ENCODE data around the gene NCKAP5.

Gene NCKAP5

GRCh38 chr2:133098787-133099186, 469.5 kb downstream of the NCKAP5 start:
- H3K27ac ChIP-seq (ENCODE audit: low read depth, low read length) = no peak overlapping the region
- H3K79me2 ChIP-seq (ENCODE audit: control insufficient read depth, insufficient read depth, low read length) = no peaks in the 10 kb centered on the region
- H2BK15ac ChIP-seq (replicated peaks; ENCODE audit: low read depth) = no peak overlapping the region
- H3K9ac ChIP-seq (ENCODE audit: low read length) = no peak overlapping the region
- H3K27me3 ChIP-seq (ENCODE audit: insufficient read depth, low read length, poor library complexity) = no peaks in the 10 kb centered on the region
- no peak overlapping the region for H3K4ac ChIP-seq (ENCODE audit: low read depth, low read length)
- no peak overlapping the region for H2BK120ac ChIP-seq (ENCODE audit: low read depth, low read length)
- no peak overlapping the region for H3K4me3 ChIP-seq (ENCODE audit: low read length)
- no peak overlapping the region for H2BK5ac ChIP-seq (ENCODE audit: low read length)
- H4K8ac ChIP-seq (ENCODE audit: low read depth, low read length) = no peak overlapping the region
- WGBS (ENCODE audit: extremely low coverage, insufficient coverage, low lambda C conversion rate) = no CpG with 5 or more reads among the region's 1 CpG
- no peak for DNase-seq
- no peaks in the 10 kb centered on the region for H3K79me1 ChIP-seq (ENCODE audit: low read length)
- no peak overlapping the region for H3K56ac ChIP-seq (ENCODE audit: low read length)
- no peak overlapping the region for H3K4me2 ChIP-seq (ENCODE audit: low read length)
- H2AK5ac ChIP-seq (ENCODE audit: low read length) = no peak overlapping the region
- no peak overlapping the region for H3K18ac ChIP-seq (ENCODE audit: low read length)
- no peak overlapping the region for H3K23ac ChIP-seq (ENCODE audit: low read length)
- no peaks in the 10 kb centered on the region for H3K36me3 ChIP-seq (ENCODE audit: control insufficient read depth, insufficient read depth, low read length)
- H4K5ac ChIP-seq (ENCODE audit: low read length) = no peak overlapping the region
- H3K4me1 ChIP-seq (ENCODE audit: control insufficient read depth, low read depth, low read length) = no peaks in the 10 kb centered on the region

- H3K79me1 ChIP-seq (ENCODE audit: low read length) = no peaks in the 10 kb centered on the region
- no peak overlapping the region for H3K27ac ChIP-seq (ENCODE audit: low read depth, low read length)
- no peak overlapping the region for H3K18ac ChIP-seq (ENCODE audit: low read length)
- H3K23ac ChIP-seq (ENCODE audit: low read length) = no peak overlapping the region
- H3K9ac ChIP-seq (ENCODE audit: low read length) = no peak overlapping the region
- no peak overlapping the region for H3K4me3 ChIP-seq (ENCODE audit: low read length)
- H3K4me1 ChIP-seq (ENCODE audit: control insufficient read depth, low read depth, low read length) = no peaks in the 10 kb centered on the region
- no peak overlapping the region for H4K5ac ChIP-seq (ENCODE audit: low read length)
- H3K27me3 ChIP-seq (ENCODE audit: insufficient read depth, low read length, poor library complexity) = no peaks in the 10 kb centered on the region
- H3K36me3 ChIP-seq (ENCODE audit: control insufficient read depth, insufficient read depth, low read length) = no peaks in the 10 kb centered on the region
- no peak overlapping the region for H3K56ac ChIP-seq (ENCODE audit: low read length)
- no peak overlapping the region for H4K8ac ChIP-seq (ENCODE audit: low read depth, low read length)
- no CpG with 5 or more reads among the region's 3 CpGs for WGBS (ENCODE audit: extremely low coverage, insufficient coverage, low lambda C conversion rate)
- H3K79me2 ChIP-seq (ENCODE audit: control insufficient read depth, insufficient read depth, low read length) = no peaks in the 10 kb centered on the region
- DNase-seq = no peak
- no peak overlapping the region for H2BK15ac ChIP-seq (replicated peaks; ENCODE audit: low read depth)
- H2BK120ac ChIP-seq (ENCODE audit: low read depth, low read length) = no peak overlapping the region
- no peak overlapping the region for H2AK5ac ChIP-seq (ENCODE audit: low read length)
- no peak overlapping the region for H3K4ac ChIP-seq (ENCODE audit: low read depth, low read length)
- H3K4me2 ChIP-seq (ENCODE audit: low read length) = no peak overlapping the region
- no peak overlapping the region for H2BK5ac ChIP-seq (ENCODE audit: low read length)
These were observed 470.6 kb downstream of the NCKAP5 start for GRCh38 chr2:133097666-133098065.

GRCh38 chr2:133092571-133092970, 475.7 kb downstream of the NCKAP5 start:
- Histone ChIP-seq H2AK5ac (ENCODE audit: low read length) (no peak overlapping the region), H3K36me3 (ENCODE audit: control insufficient read depth, insufficient read depth, low read length) (no peaks in the 10 kb centered on the region), H3K4me2 (ENCODE audit: low read length) (no peak overlapping the region), H3K4me1 (ENCODE audit: control insufficient read depth, low read depth, low read length) (no peaks in the 10 kb centered on the region), H4K5ac (ENCODE audit: low read length) (no peak overlapping the region), H3K9ac (ENCODE audit: low read length) (no peak overlapping the region), H3K18ac (ENCODE audit: low read length) (no peak overlapping the region), H2BK15ac (replicated peaks; ENCODE audit: low read depth) (no peak overlapping the region), H4K8ac (ENCODE audit: low read depth, low read length) (no peak overlapping the region), H3K56ac (ENCODE audit: low read length) (no peak overlapping the region), H3K23ac (ENCODE audit: low read length) (no peak overlapping the region), H3K79me1 (ENCODE audit: low read length) (no peaks in the 10 kb centered on the region), H3K4ac (ENCODE audit: low read depth, low read length) (no peak overlapping the region), H2BK120ac (ENCODE audit: low read depth, low read length) (no peak overlapping the region), H2BK5ac (ENCODE audit: low read length) (no peak overlapping the region), H3K27me3 (ENCODE audit: insufficient read depth, low read length, poor library complexity) (no peaks in the 10 kb centered on the region), H3K79me2 (ENCODE audit: control insufficient read depth, insufficient read depth, low read length) (no peaks in the 10 kb centered on the region), H3K4me3 (ENCODE audit: low read length) (no peak overlapping the region), H3K27ac (ENCODE audit: low read depth, low read length) (no peak overlapping the region)
- no peak for DNase-seq
- WGBS (ENCODE audit: extremely low coverage, insufficient coverage, low lambda C conversion rate) = no CpG with 5 or more reads among the region's 3 CpGs

- Histone ChIP-seq H3K27me3 (ENCODE audit: insufficient read depth, low read length, poor library complexity) (no peaks in the 10 kb centered on the region), H3K4me2 (ENCODE audit: low read length) (no peak overlapping the region), H3K9ac (ENCODE audit: low read length) (no peak overlapping the region), H3K4ac (ENCODE audit: low read depth, low read length) (no peak overlapping the region), H3K23ac (ENCODE audit: low read length) (no peak overlapping the region), H2BK5ac (ENCODE audit: low read length) (no peak overlapping the region), H2BK15ac (replicated peaks; ENCODE audit: low read depth) (no peak overlapping the region), H2BK120ac (ENCODE audit: low read depth, low read length) (no peak overlapping the region), H3K4me3 (ENCODE audit: low read length) (no peak overlapping the region), H3K56ac (ENCODE audit: low read length) (no peak overlapping the region), H3K27ac (ENCODE audit: low read depth, low read length) (no peak overlapping the region), H4K5ac (ENCODE audit: low read length) (no peak overlapping the region), H4K8ac (ENCODE audit: low read depth, low read length) (no peak overlapping the region), H3K4me1 (ENCODE audit: control insufficient read depth, low read depth, low read length) (no peaks in the 10 kb centered on the region), H3K36me3 (ENCODE audit: control insufficient read depth, insufficient read depth, low read length) (no peaks in the 10 kb centered on the region), H3K79me2 (ENCODE audit: control insufficient read depth, insufficient read depth, low read length) (no peaks in the 10 kb centered on the region), H3K79me1 (ENCODE audit: low read length) (no peaks in the 10 kb centered on the region), H3K18ac (ENCODE audit: low read length) (no peak overlapping the region), H2AK5ac (ENCODE audit: low read length) (no peak overlapping the region)
- WGBS (ENCODE audit: extremely low coverage, insufficient coverage, low lambda C conversion rate) = no CpG with 5 or more reads among the region's 2 CpGs
- no peak for DNase-seq
These were observed 477.9 kb downstream of the NCKAP5 start for GRCh38 chr2:133090358-133090757.

GRCh38 chr2:133086176-133086575, 482.1 kb downstream of the NCKAP5 start:
- H3K4ac ChIP-seq (ENCODE audit: low read depth, low read length) = no peak overlapping the region
- H2BK120ac ChIP-seq (ENCODE audit: low read depth, low read length) = no peak overlapping the region
- no peaks in the 10 kb centered on the region for H3K27me3 ChIP-seq (ENCODE audit: insufficient read depth, low read length, poor library complexity)
- no peak overlapping the region for H4K8ac ChIP-seq (ENCODE audit: low read depth, low read length)
- H3K36me3 ChIP-seq (ENCODE audit: control insufficient read depth, insufficient read depth, low read length) = no peaks in the 10 kb centered on the region
- H3K9ac ChIP-seq (ENCODE audit: low read length) = no peak overlapping the region
- H3K4me1 ChIP-seq (ENCODE audit: control insufficient read depth, low read depth, low read length) = no peaks in the 10 kb centered on the region
- peak overlapping the region; percentile 28 for H3K18ac ChIP-seq (ENCODE audit: low read length)
- H2AK5ac ChIP-seq (ENCODE audit: low read length) = no peak overlapping the region
- WGBS (ENCODE audit: extremely low coverage, insufficient coverage, low lambda C conversion rate) = no CpG with 5 or more reads among the region's 6 CpGs
- H3K4me3 ChIP-seq (ENCODE audit: low read length) = no peak overlapping the region
- no peaks in the 10 kb centered on the region for H3K79me2 ChIP-seq (ENCODE audit: control insufficient read depth, insufficient read depth, low read length)
- no peak overlapping the region for H3K23ac ChIP-seq (ENCODE audit: low read length)
- H3K27ac ChIP-seq (ENCODE audit: low read depth, low read length) = no peak overlapping the region
- H4K5ac ChIP-seq (ENCODE audit: low read length) = no peak overlapping the region
- no peaks in the 10 kb centered on the region for H3K79me1 ChIP-seq (ENCODE audit: low read length)
- H2BK5ac ChIP-seq (ENCODE audit: low read length) = no peak overlapping the region
- H3K56ac ChIP-seq (ENCODE audit: low read length) = no peak overlapping the region
- H2BK15ac ChIP-seq (replicated peaks; ENCODE audit: low read depth) = no peak overlapping the region
- H3K4me2 ChIP-seq (ENCODE audit: low read length) = no peak overlapping the region
- no peak for DNase-seq

- no peak overlapping the region for H2BK15ac ChIP-seq (replicated peaks; ENCODE audit: low read depth)
- no peak overlapping the region for H3K4me3 ChIP-seq (ENCODE audit: low read length)
- H3K79me2 ChIP-seq (ENCODE audit: control insufficient read depth, insufficient read depth, low read length) = no peaks in the 10 kb centered on the region
- H2BK120ac ChIP-seq (ENCODE audit: low read depth, low read length) = no peak overlapping the region
- no peak overlapping the region for H2AK5ac ChIP-seq (ENCODE audit: low read length)
- H3K27me3 ChIP-seq (ENCODE audit: insufficient read depth, low read length, poor library complexity) = no peaks in the 10 kb centered on the region
- H3K23ac ChIP-seq (ENCODE audit: low read length) = no peak overlapping the region
- no peak overlapping the region for H3K9ac ChIP-seq (ENCODE audit: low read length)
- no peaks in the 10 kb centered on the region for H3K79me1 ChIP-seq (ENCODE audit: low read length)
- H3K18ac ChIP-seq (ENCODE audit: low read length) = no peak overlapping the region
- H2BK5ac ChIP-seq (ENCODE audit: low read length) = no peak overlapping the region
- H3K27ac ChIP-seq (ENCODE audit: low read depth, low read length) = no peak overlapping the region
- H4K8ac ChIP-seq (ENCODE audit: low read depth, low read length) = no peak overlapping the region
- no peak overlapping the region for H3K4ac ChIP-seq (ENCODE audit: low read depth, low read length)
- H3K4me2 ChIP-seq (ENCODE audit: low read length) = no peak overlapping the region
- DNase-seq = no peak
- H3K4me1 ChIP-seq (ENCODE audit: control insufficient read depth, low read depth, low read length) = no peaks in the 10 kb centered on the region
- no peaks in the 10 kb centered on the region for H3K36me3 ChIP-seq (ENCODE audit: control insufficient read depth, insufficient read depth, low read length)
- no CpG with 5 or more reads among the region's 2 CpGs for WGBS (ENCODE audit: extremely low coverage, insufficient coverage, low lambda C conversion rate)
- H4K5ac ChIP-seq (ENCODE audit: low read length) = no peak overlapping the region
- H3K56ac ChIP-seq (ENCODE audit: low read length) = no peak overlapping the region
These were observed 482.6 kb downstream of the NCKAP5 start for GRCh38 chr2:133085646-133086045.
